Nephron (organoid): Measurements from ENCODE around the gene PGBD4.

Experiments used
- H3K27ac Mint-ChIP-seq, 3 experiments: 2 replicates each; pipeline ENCODE4 v1.8.0; 2020; ENCODE audit warnings: mixed read lengths in 3 of 3, mild to moderate bottlenecking in 2 of 3, moderate library complexity in 1 of 3
- H3K27me3 Mint-ChIP-seq: 2 replicates; pipeline ENCODE4 v1.8.0; 2021; ENCODE audit warnings: low read depth, mild to moderate bottlenecking, moderate library complexity, mixed read lengths
- H3K36me3 Mint-ChIP-seq: 2 replicates; pipeline ENCODE4 v1.8.0; 2020; ENCODE audit warnings: low read depth, mixed read lengths
- H3K4me1 Mint-ChIP-seq: 2 replicates; pipeline ENCODE4 v1.8.0; 2020; ENCODE audit warnings: mixed read lengths
- H3K4me3 Mint-ChIP-seq, 3 experiments: 2 replicates each; pipeline ENCODE4 v1.8.0; 2020; ENCODE audit warnings: mild to moderate bottlenecking in 3 of 3, mixed read lengths in 3 of 3, moderate library complexity in 2 of 3
- H3K9me3 Mint-ChIP-seq: 2 replicates; pipeline ENCODE4 v1.8.0; 2020; ENCODE audit warnings: mixed read lengths
- CTCF ChIP-seq, 3 experiments: fragments of 200-600 bp; sonication (generic); IDR thresholded peaks; one replicate each; pipeline ENCODE4 v1.5.0; 2021; ENCODE audit warnings: antibody characterized with exemption in 3 of 3; ENCODE audit not compliant: unreplicated experiment in 3 of 3

PGBD4 gene

DNA sequence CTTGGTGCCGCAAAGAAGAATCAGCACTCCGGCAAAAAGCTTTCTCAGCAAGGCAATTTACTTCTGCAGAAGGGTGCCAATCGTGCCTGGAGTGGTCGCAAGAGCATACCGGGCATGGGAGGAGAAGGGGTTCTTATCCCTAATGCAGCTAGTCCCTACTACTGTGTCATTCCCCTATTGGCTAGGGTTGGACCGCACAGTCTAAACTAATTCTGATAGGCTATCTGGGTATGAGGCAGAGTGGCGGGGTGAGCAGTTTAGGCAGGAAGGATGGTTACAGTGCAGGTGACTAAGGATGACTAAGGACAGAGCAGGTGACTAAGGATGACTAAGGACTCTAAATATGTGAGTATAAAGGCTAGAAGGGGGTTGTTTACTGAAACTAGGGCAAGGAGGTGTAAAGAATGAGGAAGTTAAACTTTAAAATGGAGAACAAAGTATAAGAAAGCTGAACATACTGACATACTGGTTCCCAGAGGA lies 52.9 kb downstream of the PGBD4 start:
- Mint-ChIP-seq H3K36me3 (peaks cover 84% of the 10 kb centered on the region), H3K4me3 (no peak overlapping the region), H3K27ac (no peak overlapping the region), H3K27me3 (no peaks in the 10 kb centered on the region), H3K9me3 (peaks cover 11% of the 10 kb centered on the region), H3K4me1 (no peaks in the 10 kb centered on the region)
- TF ChIP-seq CTCF (IDR thresholded peaks at IDR 0.05; ENCODE audit: unreplicated experiment in 3 of 3) = no peak

DNA sequence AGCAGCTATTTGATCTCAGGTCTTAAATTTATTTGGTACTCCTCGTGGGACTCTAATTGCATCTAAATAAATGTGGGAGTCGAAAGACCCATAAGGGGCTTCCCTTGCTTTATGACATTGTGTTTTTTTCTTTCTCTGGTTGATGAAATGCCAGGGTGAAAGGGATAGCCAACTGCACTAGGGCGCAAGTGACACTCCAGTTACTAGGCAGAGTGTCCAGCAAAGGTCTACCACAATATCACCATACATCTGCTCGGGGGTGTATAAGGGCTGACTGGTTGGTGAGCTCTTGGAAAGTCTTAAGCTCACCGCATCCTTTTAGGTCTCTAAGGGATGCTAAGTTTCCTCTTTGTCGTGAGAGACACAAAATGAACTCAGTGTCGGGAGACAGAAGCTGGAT lies 54.0 kb downstream of the PGBD4 start:
- Mint-ChIP-seq H3K4me3 (no peak overlapping the region), H3K27me3 (no peaks in the 10 kb centered on the region), H3K4me1 (no peaks in the 10 kb centered on the region), H3K36me3 (peaks cover 84% of the 10 kb centered on the region), H3K9me3 (peaks cover 15% of the 10 kb centered on the region), H3K27ac (no peak overlapping the region)
- no peak for TF ChIP-seq CTCF (IDR thresholded peaks at IDR 0.05; ENCODE audit: unreplicated experiment in 3 of 3)
